IgD-negative memory B cell (primary cell): Measurements from ENCODE around the gene KLHDC10. TPM values are rescaled to one million over a fixed set of nuclear protein-coding genes. Genes with fewer than 3 reads are reported as not detected.
"Not testable (repeated sequence)": the region's sequence is repeated elsewhere in the genome, so short reads cannot be mapped to it uniquely, and the experiment has no call there.

Source experiments
- H3K27ac Mint-ChIP-seq, 3 donors: one replicate each; pipeline ENCODE4 v1.8.0; 2020 to 2022; ENCODE audit warnings: mild to moderate bottlenecking in 3 of 3, mixed read lengths in 3 of 3, moderate library complexity in 1 of 3
- H3K27me3 Mint-ChIP-seq: one replicate; pipeline ENCODE4 v1.8.0; 2021; ENCODE audit warnings: mixed read lengths
- H3K36me3 Mint-ChIP-seq: one replicate; pipeline ENCODE4 v1.8.0; 2020; ENCODE audit warnings: mild to moderate bottlenecking, mixed read lengths
- H3K4me1 Mint-ChIP-seq, 3 donors: one replicate each; pipeline ENCODE4 v1.8.0; 2020 to 2022; ENCODE audit warnings: mixed read lengths in 3 of 3, mild to moderate bottlenecking in 1 of 3
- H3K4me3 Mint-ChIP-seq, 4 donors: one replicate each; pipeline ENCODE4 v1.8.0; 2020 to 2022; ENCODE audit warnings: mild to moderate bottlenecking in 4 of 4, mixed read lengths in 4 of 4, moderate library complexity in 3 of 4
- H3K9me3 Mint-ChIP-seq, 3 donors: one replicate each; pipeline ENCODE4 v1.8.0; 2020 to 2021; ENCODE audit warnings: mixed read lengths in 3 of 3, mild to moderate bottlenecking in 1 of 3
- polyA plus RNA-seq: library from polyadenylated mRNA; unstranded; fragments of 300-500 nt; fragmentation: Illumina TruSeq; gene quantifications from one replicate; pipeline ENCODE4 v1.2.3, GENCODE V29; 2021

Gene KLHDC10
- polyA plus RNA-seq, 1 donor from 2014 or later = 2.1 TPM

DNA sequence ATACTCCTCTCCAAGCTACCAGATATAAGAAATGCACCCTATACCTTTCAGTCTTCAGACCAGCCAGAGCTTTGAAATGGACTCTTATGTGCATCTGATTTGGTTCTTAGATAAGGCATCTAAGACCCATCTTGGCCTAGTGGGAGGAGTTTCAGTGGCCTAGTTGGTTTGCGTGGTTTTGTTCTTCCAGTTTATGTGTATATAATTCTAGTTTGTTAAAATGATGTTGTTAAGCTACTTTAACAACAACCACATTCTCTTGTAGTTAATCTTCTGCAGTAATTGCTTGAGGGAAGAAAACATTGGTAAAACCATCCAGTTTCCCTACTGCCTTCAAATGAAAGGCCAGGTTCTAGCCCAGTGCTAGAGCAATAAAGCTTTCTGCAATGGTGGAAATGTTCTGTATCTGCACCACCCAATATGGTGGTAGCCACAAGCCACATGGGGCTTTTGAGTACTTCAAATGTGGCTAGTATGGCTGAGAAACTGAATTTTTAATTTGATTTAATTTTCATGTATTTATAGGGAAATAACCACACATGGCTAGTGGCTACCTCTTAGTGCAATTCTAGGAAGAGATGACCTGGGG lies 66.3 kb downstream of the KLHDC10 start:
- Mint-ChIP-seq H3K9me3 (no peaks in the 10 kb centered on the region), H3K27me3 (no peaks in the 10 kb centered on the region), H3K4me1 (peaks cover 6 to 12% (median 7%) of the 10 kb centered on the region in 3 donors), H3K27ac (no peak overlapping the region), H3K36me3 (peaks cover 11% of the 10 kb centered on the region), H3K4me3 (no peak overlapping the region)

DNA sequence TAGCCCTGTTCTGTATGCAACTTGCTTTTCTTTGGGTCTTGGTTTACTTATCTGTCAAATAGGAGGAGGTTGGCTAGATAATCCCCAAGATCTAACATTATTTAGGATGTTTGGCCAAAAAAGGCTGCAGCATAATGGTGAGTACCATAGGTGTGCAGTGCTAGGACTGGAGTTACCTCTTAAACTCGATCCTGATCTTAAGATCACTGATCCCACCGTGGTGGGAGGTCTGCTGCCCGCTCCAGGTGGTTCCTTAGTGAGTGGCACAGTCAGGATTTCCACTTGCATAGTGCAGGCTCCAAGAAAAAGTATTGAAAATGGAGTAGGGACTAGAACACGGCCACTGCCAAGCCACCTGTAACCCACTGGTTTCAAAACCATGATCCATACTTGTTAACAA lies 66.9 kb downstream of the KLHDC10 start:
- Mint-ChIP-seq H3K27ac (no peak overlapping the region), H3K9me3 (no peaks in the 10 kb centered on the region), H3K4me1 (peaks cover 6 to 14% (median 8%) of the 10 kb centered on the region in 3 donors), H3K4me3 (no peak overlapping the region), H3K27me3 (no peaks in the 10 kb centered on the region), H3K36me3 (peaks cover 11% of the 10 kb centered on the region)

DNA sequence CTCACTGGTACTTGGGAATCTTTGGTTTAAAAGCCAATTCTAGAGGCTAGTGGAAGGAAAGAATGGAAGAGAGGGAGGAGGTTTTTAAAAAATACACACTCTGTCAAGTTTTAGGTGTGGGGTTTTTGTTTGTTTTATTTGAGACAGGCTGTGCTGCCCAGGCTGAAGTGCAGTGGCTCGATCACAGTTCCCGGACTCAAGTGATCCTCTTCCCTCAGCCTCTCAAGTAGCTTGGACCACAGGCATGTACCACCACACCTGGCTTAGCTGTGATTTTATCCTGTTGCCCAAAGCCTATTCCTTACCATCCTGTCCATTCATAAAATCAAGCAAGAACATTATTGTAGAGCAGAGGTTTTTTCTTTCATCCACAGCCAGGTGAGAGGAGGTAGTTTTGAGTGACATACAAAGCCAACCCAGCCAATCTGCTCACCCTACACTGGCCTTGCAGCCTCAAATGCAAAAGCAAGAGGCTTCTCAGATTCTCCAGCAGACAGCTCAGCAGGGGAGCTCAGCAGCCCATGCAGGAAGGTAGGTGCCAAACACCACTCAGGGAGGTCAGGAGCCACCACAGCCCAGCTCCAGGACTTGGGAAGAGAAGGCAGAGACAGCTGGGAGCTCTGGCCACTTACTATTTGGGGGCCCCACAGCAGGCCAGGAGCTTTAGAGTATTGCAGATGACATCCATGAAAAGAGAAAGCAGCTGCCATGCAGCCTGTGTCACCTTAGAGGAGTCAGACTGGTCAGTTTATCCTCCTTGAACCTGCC lies 69.0 kb downstream of the KLHDC10 start:
- peaks cover 13 to 20% (median 14%) of the 10 kb centered on the region in 3 donors for H3K4me1 Mint-ChIP-seq
- H3K4me3 Mint-ChIP-seq = peak overlapping the region in 2 of 4 donors; percentile 9 to 61
- peak overlapping the region; percentile 34 to 83 (median 57) for H3K27ac Mint-ChIP-seq

DNA sequence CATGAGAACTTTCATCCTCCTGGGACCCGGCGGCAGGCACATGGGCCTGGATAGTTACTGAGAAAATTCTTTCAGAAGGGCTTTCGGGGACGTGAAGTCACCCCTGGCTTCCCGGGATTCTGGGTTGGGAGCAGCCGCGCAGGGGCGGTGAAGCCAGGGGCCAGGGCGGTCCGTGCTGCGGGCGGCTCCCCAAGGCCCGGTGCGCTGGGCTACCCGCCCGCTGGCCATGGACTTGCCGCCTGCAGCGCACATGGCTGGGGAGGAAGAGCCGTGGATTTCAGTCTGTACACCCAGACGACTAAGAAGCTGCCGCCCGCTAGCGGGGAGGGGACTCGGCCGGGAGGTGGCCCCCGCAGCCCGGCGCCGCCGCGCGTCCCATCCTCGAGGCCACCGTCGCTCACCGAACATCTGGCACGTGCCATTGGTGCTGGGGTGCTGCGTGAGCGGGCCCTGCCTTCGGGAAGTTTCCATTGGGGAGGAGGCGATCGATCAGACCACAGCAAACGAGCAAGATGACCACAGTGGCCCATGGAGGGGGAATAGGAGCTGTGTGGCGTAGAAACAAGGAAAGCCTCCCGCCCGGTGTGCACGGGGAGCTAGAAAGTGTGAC lies 70.3 kb downstream of the KLHDC10 start:
- Mint-ChIP-seq H3K27ac (peak overlapping the region; percentile 81 to 88 (median 83)), H3K36me3 (peaks cover 8% of the 10 kb centered on the region), H3K9me3 (no peaks in the 10 kb centered on the region), H3K4me3 (peak overlapping the region; percentile 76 to 95 (median 82)), H3K27me3 (no peaks in the 10 kb centered on the region), H3K4me1 (peaks cover 16 to 20% (median 20%) of the 10 kb centered on the region in 3 donors)

More for the DNA sequence above, 69.0 kb downstream of the KLHDC10 start:
- Mint-ChIP-seq H3K36me3 (peaks cover 9% of the 10 kb centered on the region), H3K9me3 (no peaks in the 10 kb centered on the region), H3K27me3 (no peaks in the 10 kb centered on the region)

DNA sequence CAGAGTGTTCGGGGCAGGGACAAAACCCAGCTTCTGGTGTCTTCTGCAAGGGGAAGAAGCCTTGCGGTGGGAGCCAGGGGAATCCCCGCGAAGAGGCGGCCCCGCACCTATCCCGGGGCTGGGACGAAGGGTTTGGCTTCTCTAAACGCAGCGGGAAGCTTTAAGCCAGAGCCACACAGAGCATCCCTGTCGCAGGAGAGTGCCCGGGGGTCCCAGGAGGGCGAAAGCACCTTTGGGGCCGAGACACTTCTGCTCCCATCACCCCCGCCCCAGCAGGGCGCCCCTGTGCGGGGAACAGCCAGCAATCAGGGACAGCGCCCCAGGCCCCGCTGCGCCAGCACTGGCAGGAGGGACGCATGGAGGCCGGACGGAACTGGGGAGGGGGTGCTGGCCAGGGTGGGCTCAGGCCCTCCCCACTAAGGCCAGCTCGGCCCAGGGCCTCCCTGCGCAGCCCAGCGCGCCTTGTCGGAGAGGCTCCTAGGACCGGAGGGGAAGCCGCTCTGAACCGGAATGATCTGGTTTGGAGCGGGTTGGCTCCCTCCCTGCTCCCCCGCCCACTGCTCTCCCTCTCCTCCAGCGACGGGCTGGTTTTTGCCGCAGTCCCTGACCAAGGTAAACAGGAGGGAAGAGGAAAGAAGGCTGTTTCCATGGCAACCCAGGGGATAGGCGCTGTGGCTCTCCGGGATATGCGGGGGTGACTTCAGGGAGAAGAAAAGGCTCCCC lies 71.0 kb downstream of the KLHDC10 start:
- no peaks in the 10 kb centered on the region for H3K9me3 Mint-ChIP-seq
- H3K4me3 Mint-ChIP-seq = peak overlapping the region; percentile 76 to 95 (median 82)
- peak overlapping the region; percentile 43 to 88 (median 81) for H3K27ac Mint-ChIP-seq
- H3K4me1 Mint-ChIP-seq = peaks cover 18 to 24% (median 22%) of the 10 kb centered on the region in 3 donors
- peaks cover 4% of the 10 kb centered on the region for H3K36me3 Mint-ChIP-seq
- no peaks in the 10 kb centered on the region for H3K27me3 Mint-ChIP-seq

DNA sequence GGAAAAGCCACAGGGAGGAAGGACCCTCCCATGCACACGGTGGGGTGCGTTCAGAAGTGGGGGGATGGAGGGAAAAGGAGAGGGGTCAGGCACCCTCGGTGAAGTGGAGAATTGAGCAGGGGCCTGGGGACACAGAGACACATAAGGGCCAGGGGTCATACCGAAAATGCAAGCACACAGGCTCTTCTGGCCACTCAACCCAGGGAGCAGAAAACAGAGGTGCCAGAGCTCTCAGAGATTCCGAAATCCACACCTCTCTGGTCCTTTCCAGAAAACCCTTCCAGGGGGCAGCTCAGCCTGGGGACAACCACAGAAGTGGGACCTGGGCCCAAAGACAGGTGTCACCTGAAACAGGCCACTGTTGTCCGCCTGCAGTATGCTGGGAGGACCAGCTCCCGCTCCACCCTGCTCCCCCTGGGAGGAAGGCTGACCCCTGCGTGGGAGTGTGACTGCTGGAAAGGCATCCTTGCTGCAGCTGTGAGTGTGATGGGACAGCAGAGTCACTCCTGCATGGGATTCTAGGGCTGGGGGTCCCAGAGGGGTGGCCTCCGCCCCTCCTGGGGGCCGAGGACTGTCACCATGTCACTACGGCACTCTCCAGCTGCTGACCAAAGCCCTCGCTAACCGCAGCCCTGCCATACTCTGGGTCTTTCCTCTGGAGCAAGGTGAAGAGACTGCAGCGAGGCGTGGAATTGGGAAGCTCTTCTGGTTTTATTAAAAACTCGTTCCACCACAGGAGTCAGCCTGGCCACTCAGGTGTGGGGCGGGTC lies 71.7 kb downstream of the KLHDC10 start:
- Mint-ChIP-seq H3K9me3 (no peaks in the 10 kb centered on the region), H3K4me1 (peaks cover 18 to 25% (median 24%) of the 10 kb centered on the region in 3 donors), H3K27ac (peak overlapping the region; percentile 43 to 88 (median 83)), H3K27me3 (no peaks in the 10 kb centered on the region), H3K36me3 (peaks cover 1% of the 10 kb centered on the region), H3K4me3 (peak overlapping the region; percentile 76 to 95 (median 82))

DNA sequence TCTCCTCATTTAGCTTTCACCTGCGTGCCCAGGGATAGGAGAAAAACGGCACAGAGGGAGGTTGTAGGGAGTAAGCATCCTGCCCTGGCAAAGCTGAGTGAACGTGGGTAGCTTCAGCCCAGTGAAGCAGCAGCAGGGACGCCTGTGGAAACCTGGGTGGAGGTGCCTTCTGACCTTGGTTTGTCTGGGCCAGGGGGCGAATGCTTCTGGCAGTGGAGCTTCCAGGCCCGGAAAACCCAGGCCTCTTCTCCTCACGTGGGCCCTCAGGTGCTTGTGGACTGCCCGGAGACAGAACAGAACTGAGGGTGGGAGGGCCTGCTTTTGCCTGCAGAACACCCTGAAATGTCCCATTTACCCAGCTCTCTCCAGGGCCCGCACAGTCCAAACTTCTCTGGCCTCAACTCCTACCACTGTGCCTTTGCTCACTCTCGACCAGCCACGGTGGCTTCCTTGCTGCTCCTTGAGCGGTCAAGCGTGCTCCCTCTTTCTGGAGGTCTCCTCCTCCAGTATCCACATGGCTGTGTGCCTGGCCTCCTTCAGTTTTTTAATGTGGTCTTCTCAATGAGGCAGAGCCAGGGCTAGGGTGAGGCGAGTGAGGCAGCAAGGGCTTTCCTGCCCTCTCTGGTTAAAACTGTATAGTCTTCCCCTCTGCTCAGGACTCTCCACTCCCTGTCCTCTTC lies 72.5 kb downstream of the KLHDC10 start:
- Mint-ChIP-seq H3K36me3 (peaks cover 1% of the 10 kb centered on the region), H3K27me3 (no peaks in the 10 kb centered on the region), H3K4me3 (peak overlapping the region in 3 of 4 donors; percentile 30 to 55 (median 39)), H3K27ac (peak overlapping the region; percentile 57 to 83 (median 77)), H3K4me1 (peaks cover 18 to 25% (median 24%) of the 10 kb centered on the region in 3 donors), H3K9me3 (no peaks in the 10 kb centered on the region)

DNA sequence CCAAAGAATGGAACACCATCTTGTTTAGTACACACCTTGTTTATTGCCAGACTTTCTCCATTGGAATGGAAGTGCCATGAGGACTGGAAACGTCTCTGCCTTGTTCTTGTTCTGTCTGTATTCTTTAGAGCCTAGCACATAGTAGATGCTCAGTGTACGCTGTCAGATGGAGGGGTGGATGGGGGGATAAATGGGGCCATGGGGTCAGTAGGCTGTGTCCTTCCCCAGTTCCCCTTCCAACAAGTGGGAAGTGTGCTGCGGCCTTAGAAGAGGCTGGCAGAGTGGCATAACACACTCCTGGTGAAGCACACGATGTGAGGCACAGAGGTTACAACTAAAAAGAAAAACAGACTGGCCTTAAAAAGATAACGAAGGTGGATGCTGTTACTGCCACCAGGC lies 73.0 kb downstream of the KLHDC10 start:
- peak overlapping the region in 3 of 4 donors; percentile 30 to 55 (median 55) for H3K4me3 Mint-ChIP-seq
- H3K9me3 Mint-ChIP-seq = no peaks in the 10 kb centered on the region
- H3K4me1 Mint-ChIP-seq = peaks cover 20 to 29% (median 24%) of the 10 kb centered on the region in 3 donors
- H3K36me3 Mint-ChIP-seq = peaks cover 1% of the 10 kb centered on the region
- peak overlapping the region; percentile 57 to 77 (median 73) for H3K27ac Mint-ChIP-seq
- no peaks in the 10 kb centered on the region for H3K27me3 Mint-ChIP-seq

DNA sequence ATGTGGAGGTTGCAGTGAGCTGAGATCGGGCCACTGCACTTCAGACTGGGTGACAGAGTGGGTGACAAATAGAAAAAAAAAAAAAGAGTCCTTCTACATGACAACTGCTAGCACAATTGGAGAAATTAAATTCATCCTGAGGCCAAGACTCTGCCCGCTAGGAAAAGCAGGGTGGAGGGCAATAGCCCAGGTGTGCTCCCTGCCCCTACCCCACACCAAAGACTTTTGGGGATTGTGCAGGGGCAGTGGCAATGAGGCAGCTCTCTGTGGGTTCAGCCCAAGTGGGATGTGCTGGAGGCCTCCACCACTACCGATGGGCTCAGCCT lies 73.6 kb downstream of the KLHDC10 start:
- Mint-ChIP-seq H3K4me1 (peaks cover 21 to 29% (median 24%) of the 10 kb centered on the region in 3 donors), H3K27ac (peak overlapping the region in 1 of 3 donors; percentile 46)

DNA sequence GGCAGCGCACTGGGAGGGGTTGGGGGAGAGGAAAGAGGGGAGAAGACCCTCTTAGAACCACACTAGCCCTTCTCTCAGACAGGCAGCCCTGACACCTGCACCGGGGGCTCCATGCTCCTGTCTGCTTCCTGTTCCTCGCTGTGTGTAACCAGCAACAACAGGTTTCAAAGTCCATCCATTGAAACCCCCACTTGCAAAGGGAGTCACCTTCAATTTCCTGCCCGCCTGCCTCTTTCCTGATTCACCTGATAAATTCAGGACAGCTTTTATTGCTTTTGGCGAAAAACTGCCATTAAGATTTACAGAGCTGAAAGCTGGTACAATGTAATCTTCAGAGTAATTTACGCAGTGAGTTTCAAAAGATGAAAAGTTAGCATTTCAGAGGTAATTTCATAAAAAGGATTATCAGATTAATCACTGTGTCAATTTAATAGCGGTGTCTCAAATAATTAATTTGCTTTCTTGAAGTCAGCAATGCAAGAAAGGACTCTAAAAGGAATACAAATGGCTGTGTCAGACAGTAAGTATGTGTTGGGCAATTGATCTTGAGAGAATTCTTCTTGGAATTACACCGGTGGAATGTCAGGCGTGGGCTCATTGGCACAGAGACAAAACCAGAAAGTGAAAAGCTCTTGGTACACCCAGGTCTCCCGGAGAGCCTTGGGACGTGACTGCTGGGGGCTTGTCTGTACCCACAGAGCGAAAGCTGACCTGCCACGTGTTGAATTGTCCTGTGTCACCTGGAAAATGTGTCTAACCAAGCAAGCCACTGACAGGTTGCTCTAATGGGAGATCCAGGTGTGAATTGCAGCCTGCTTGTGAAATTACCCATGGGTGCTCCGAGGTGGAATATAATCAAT lies 74.2 kb downstream of the KLHDC10 start:
- Mint-ChIP-seq H3K4me3 (peak overlapping the region in 3 of 4 donors; percentile 5 to 68 (median 54)), H3K4me1 (peaks cover 27 to 32% (median 28%) of the 10 kb centered on the region in 3 donors), H3K27me3 (no peaks in the 10 kb centered on the region), H3K9me3 (no peaks in the 10 kb centered on the region), H3K36me3 (no peaks in the 10 kb centered on the region), H3K27ac (peak overlapping the region in 2 of 3 donors; percentile 27 to 78)

More for the DNA sequence above, 73.6 kb downstream of the KLHDC10 start:
- Mint-ChIP-seq H3K27me3 (no peaks in the 10 kb centered on the region), H3K36me3 (no peaks in the 10 kb centered on the region), H3K9me3 (no peaks in the 10 kb centered on the region), H3K4me3 (peak overlapping the region in 1 of 4 donors; percentile 68)

DNA sequence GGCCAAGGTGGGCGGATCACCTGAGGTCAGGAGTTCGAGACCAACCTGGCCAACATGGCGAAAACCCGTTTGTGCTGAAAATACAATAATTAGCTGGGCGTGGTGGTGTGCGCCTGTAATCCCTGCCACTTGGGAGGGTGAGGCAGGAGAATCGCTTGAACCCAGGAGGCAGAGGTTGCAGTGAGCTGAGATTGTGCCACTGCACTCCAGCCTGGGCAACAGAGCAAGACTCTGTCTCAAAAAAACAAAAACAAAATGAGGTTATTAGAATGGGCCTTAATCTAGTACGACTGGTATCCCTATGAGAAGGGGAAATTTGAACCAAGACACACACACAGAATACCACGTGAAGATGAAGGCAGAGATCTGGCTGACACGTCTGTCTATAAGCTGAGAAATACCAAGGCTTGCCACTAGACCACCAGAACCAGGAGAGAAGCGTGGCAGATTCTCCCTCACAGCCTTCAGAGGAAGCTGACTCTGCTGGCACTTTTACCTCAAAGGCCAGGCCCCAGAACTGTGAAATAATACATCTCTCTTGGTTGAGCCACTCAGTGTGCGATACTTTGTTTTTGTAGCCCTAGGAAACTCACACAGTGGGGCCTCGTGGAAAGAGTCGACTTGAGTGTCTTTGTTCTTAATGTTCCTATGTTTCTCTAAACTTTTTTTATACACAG lies 75.2 kb downstream of the KLHDC10 start:
- no peaks in the 10 kb centered on the region for H3K27me3 Mint-ChIP-seq
- peaks cover 30 to 32% (median 31%) of the 10 kb centered on the region in 3 donors for H3K4me1 Mint-ChIP-seq
- H3K4me3 Mint-ChIP-seq = peak overlapping the region in 1 of 4 donors; percentile 16
- H3K36me3 Mint-ChIP-seq = no peaks in the 10 kb centered on the region
- peaks cover 0 to 4% (median 0%) of the 10 kb centered on the region in 3 donors for H3K9me3 Mint-ChIP-seq
- peak overlapping the region; percentile 13 to 33 (median 33) for H3K27ac Mint-ChIP-seq

DNA sequence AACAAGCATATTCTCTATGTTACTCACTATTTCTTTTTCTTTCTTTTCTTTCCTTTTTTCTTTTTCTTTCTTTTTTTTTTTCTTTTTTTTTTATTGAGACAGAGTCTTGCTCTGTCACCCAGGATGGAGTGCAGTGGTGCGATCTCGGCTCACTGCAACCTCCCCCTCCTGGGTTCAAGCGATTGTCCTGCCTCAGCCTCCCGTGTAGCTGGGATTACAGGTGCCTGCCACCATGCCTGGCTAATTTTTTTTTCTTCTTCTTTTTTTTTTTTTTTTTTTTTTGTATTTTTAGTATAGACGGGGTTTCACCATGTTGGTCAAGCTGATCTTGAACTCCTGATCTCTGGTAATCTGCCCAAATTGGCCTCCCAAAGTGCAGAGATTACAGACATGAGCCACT lies 75.8 kb downstream of the KLHDC10 start:
- not testable (repeated sequence) for H3K36me3 Mint-ChIP-seq, H3K27me3 Mint-ChIP-seq, H3K9me3 Mint-ChIP-seq
- H3K27ac Mint-ChIP-seq = peak overlapping the region; percentile 27 to 33 (median 33)
- peaks cover 28 to 33% (median 32%) of the 10 kb centered on the region in 3 donors for H3K4me1 Mint-ChIP-seq
- H3K4me3 Mint-ChIP-seq = peak overlapping the region in 1 of 4 donors; percentile 16
